Measurements from ENCODE around the gene TEDC2. TPM values are rescaled to one million over a fixed set of nuclear protein-coding genes. Genes with fewer than 3 reads are reported as not detected.

The TEDC2 gene
- total and polyA plus RNA-seq, 9 of the 15 experiments (the other 6 are each of a cell fraction or from before 2014, with no cell fraction given) = 0.75 to 57.0 (median 17.6) TPM

GRCh38 chr16:2459647-2460390, at the start of gene TEDC2 (continued):
- TF ChIP-seq MCM5 (IDR thresholded peaks at IDR 0.05; ENCODE audit: low read depth) (no peak), POLR3G (IDR thresholded peaks at IDR 0.05; ENCODE audit: extremely low read depth, insufficient read length, insufficient replicate concordance) (no peak), SUPT5H (IDR thresholded peaks at IDR 0.05) (peak; percentile 79), ETV6 (IDR thresholded peaks at IDR 0.05; ENCODE audit: borderline replicate concordance in 1 of 2, low read depth in 2 of 2, low read length in 1 of 2) (no peak), ETV6 (CRISPR knock-in tag; IDR thresholded peaks at IDR 0.05; ENCODE audit: borderline replicate concordance) (no peak), HLTF (IDR thresholded peaks at IDR 0.05) (no peak), ZNF644 (tag; IDR thresholded peaks at IDR 0.05; ENCODE audit: low read depth) (no peak), ZNF41 (CRISPR knock-in tag; conservative IDR thresholded peaks at IDR 0.05) (no peak), ZNF785 (CRISPR knock-in tag; IDR thresholded peaks at IDR 0.05) (no peak), ZFP91 (CRISPR knock-in tag; IDR thresholded peaks at IDR 0.05) (no peak), SIX5 (IDR thresholded peaks at IDR 0.05; ENCODE audit: borderline replicate concordance in 1 of 2, insufficient read depth in 1 of 2, low read depth in 1 of 2, low read length in 2 of 2) (no peak), LARP7 (IDR thresholded peaks at IDR 0.05) (no peak), ZNF79 (CRISPR knock-in tag; IDR thresholded peaks at IDR 0.05; ENCODE audit: low read depth) (no peak), MTA3 (IDR thresholded peaks at IDR 0.05; ENCODE audit: borderline replicate concordance) (no peak), NFYB (IDR thresholded peaks at IDR 0.05; ENCODE audit: extremely low read depth, insufficient read length) (peak; percentile 42), SRSF9 (IDR thresholded peaks at IDR 0.05; ENCODE audit: borderline replicate concordance, low read depth, low read length) (no peak), PHB2 (IDR thresholded peaks at IDR 0.05; ENCODE audit: low read depth) (no peak)
- TF ChIP-seq, protein P1, sequence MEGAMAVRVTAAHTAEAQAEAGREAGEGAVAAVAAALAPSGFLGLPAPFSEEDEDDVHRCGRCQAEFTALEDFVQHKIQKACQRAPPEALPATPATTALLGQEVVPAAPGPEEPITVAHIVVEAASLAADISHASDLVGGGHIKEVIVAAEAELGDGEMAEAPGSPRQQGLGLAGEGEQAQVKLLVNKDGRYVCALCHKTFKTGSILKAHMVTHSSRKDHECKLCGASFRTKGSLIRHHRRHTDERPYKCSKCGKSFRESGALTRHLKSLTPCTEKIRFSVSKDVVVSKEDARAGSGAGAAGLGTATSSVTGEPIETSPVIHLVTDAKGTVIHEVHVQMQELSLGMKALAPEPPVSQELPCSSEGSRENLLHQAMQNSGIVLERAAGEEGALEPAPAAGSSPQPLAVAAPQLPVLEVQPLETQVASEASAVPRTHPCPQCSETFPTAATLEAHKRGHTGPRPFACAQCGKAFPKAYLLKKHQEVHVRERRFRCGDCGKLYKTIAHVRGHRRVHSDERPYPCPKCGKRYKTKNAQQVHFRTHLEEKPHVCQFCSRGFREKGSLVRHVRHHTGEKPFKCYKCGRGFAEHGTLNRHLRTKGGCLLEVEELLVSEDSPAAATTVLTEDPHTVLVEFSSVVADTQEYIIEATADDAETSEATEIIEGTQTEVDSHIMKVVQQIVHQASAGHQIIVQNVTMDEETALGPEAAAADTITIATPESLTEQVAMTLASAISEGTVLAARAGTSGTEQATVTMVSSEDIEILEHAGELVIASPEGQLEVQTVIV (CRISPR knock-in tag; IDR thresholded peaks at IDR 0.05; ENCODE audit: borderline replicate concordance) = no peak
- TF ChIP-seq, protein P2, sequence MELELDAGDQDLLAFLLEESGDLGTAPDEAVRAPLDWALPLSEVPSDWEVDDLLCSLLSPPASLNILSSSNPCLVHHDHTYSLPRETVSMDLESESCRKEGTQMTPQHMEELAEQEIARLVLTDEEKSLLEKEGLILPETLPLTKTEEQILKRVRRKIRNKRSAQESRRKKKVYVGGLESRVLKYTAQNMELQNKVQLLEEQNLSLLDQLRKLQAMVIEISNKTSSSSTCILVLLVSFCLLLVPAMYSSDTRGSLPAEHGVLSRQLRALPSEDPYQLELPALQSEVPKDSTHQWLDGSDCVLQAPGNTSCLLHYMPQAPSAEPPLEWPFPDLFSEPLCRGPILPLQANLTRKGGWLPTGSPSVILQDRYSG (tag; conservative IDR thresholded peaks at IDR 0.05; ENCODE audit: low read depth) = no peak
- TF ChIP-seq, protein P3, sequence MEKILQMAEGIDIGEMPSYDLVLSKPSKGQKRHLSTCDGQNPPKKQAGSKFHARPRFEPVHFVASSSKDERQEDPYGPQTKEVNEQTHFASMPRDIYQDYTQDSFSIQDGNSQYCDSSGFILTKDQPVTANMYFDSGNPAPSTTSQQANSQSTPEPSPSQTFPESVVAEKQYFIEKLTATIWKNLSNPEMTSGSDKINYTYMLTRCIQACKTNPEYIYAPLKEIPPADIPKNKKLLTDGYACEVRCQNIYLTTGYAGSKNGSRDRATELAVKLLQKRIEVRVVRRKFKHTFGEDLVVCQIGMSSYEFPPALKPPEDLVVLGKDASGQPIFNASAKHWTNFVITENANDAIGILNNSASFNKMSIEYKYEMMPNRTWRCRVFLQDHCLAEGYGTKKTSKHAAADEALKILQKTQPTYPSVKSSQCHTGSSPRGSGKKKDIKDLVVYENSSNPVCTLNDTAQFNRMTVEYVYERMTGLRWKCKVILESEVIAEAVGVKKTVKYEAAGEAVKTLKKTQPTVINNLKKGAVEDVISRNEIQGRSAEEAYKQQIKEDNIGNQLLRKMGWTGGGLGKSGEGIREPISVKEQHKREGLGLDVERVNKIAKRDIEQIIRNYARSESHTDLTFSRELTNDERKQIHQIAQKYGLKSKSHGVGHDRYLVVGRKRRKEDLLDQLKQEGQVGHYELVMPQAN (IDR thresholded peaks at IDR 0.05; ENCODE audit: borderline replicate concordance) = peak; percentile 64; the same call in 1 of the 2 replicates
- TF ChIP-seq, protein P4, sequence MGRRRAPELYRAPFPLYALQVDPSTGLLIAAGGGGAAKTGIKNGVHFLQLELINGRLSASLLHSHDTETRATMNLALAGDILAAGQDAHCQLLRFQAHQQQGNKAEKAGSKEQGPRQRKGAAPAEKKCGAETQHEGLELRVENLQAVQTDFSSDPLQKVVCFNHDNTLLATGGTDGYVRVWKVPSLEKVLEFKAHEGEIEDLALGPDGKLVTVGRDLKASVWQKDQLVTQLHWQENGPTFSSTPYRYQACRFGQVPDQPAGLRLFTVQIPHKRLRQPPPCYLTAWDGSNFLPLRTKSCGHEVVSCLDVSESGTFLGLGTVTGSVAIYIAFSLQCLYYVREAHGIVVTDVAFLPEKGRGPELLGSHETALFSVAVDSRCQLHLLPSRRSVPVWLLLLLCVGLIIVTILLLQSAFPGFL (CRISPR knock-in tag; IDR thresholded peaks at IDR 0.05) = no peak

All from K562 (cell line).